GM12872 (cell line): ENCODE measurements around the gene COMT.

Source experiments
- TF ChIP-seq, protein P1 (sequence below): IDR thresholded peaks from 3 replicates; pipeline ENCODE4 v1.5.1; 2011; ENCODE audit warnings: low read depth, mild to moderate bottlenecking, low read length, moderate library complexity; ENCODE audit not compliant: insufficient read depth

The COMT gene

GRCh38 chr22:19898145-19898544 lies 43.4 kb upstream of the COMT start:
- TF ChIP-seq, protein P1, sequence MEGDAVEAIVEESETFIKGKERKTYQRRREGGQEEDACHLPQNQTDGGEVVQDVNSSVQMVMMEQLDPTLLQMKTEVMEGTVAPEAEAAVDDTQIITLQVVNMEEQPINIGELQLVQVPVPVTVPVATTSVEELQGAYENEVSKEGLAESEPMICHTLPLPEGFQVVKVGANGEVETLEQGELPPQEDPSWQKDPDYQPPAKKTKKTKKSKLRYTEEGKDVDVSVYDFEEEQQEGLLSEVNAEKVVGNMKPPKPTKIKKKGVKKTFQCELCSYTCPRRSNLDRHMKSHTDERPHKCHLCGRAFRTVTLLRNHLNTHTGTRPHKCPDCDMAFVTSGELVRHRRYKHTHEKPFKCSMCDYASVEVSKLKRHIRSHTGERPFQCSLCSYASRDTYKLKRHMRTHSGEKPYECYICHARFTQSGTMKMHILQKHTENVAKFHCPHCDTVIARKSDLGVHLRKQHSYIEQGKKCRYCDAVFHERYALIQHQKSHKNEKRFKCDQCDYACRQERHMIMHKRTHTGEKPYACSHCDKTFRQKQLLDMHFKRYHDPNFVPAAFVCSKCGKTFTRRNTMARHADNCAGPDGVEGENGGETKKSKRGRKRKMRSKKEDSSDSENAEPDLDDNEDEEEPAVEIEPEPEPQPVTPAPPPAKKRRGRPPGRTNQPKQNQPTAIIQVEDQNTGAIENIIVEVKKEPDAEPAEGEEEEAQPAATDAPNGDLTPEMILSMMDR, result no peak

DNA sequence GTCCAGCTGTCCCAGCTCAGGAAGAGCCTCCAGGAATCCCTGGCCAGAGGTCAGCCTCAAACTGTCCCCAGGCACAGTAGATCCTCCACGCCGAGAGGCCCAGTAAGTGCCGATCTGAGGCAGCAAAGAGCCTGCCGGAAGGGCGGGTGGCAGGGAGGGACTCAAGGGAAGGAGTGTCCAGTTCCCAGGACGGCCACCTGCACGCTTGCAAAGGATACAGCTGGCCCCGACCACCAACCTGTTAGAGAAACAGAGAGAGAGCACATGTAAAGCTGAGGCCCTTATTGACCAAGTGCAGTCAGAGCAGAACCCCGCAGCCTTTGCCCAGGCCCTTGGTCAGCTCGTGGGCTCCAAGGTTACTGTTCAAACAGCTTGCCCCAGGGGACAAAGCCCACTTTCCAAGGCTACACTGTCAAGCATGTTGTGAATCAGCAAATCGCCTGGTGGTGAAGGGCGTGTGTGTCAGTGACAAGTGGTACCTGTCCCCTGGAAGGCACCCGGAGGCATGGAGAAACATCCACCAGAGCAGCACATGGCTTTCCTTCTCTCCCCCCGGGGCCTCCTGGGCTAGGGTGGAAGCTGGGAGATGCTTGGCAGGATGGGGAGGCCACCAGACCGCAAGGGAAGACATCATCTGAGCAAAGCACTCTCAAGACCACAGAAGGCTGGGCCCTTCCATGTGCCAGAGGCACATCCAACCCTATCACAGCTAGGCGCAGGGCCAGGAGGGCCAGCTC lies 42.6 kb upstream of the COMT start:
- TF ChIP-seq, protein P1, result no peak

DNA sequence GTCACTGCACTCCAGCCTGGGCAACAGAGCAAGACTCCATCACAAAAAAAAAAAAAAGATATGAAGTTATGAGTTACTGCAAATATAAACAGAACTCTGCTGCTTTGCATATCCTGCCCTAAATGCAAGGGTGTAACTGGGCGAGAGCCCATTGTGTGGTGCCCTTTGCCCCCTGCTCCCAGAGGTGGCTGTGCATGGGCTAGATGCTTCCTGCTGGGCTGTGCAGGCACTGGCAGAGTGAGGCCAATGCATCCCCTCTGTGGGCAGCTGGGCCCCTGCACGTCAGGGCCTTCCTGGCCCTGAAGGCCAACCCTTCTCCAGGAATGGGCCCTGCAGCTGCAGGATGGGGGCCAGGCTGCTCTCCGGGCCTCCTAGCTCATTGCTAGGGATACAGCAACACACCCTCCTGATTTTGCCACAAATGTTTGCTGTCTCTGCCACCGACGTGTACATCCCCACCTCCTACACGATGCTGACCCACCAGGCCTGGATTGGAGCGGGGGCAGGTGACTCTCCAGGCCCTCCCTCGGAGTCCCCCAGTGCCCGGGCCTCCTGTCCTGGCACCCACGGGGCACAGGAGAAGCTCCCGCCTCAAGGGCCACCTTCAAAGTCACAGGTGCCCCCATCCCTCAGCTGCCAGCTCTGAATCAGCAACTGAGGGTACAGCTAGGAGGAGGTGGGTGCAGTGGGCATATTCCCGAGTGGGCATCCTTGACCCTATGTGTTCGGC lies 40.7 kb upstream of the COMT start:
- TF ChIP-seq, protein P1, result no peak

GRCh38 chr22:19901577-19902244 lies 39.9 kb upstream of the COMT start:
- TF ChIP-seq, protein P1, result no peak

DNA sequence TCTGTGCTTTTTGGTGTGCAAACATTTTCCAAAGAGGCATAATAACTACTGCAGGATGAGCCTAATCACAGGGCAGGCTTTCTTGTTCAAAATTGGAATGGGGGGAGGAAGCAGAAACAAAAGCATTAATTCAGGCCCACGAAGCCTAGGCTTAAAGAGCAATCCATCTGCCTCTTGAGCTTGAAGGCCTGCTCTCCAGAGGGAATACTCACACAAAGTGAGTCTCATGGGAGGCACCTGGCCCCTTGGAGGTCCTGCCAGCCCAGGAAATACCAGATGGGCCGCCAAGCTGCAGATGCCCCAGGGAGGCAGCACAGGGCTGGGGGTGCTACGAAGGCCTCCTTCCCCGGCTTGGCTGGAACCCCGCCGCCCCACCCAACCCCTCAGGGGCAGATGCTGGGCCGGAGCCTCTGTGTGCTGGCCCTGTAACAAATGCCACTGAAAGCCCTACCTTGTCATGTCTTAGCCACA lies 39.3 kb upstream of the COMT start:
- TF ChIP-seq, protein P1, result no peak

- TF ChIP-seq, protein P1, result no peak
Measured at GRCh38 chr22:19903031-19903430, 38.5 kb upstream of the COMT start.

GRCh38 chr22:19903513-19903912 lies 38.1 kb upstream of the COMT start:
- TF ChIP-seq, protein P1, result no peak
